ENCODE results near the gene ACVR1.

DNA sequence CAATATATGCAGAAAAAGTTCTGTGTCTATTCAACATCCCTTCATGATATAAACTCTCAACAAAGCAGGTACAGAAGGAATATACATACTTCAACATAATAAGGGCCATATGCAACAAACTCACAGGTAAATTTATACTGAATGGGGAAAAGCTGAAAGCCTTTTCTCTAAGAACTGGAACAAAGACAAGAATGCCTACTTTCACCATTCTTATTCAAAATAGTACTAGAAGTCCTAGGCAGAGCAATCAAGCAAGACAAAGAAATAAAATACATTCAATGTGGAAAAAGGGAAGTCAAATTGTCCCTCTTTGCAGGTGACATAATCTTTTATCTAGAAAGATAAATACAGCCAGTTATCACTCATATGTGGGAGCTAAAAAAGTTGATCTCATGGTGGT, 116.3 kb downstream of the ACVR1 start:
- TF ChIP-seq, protein P1, sequence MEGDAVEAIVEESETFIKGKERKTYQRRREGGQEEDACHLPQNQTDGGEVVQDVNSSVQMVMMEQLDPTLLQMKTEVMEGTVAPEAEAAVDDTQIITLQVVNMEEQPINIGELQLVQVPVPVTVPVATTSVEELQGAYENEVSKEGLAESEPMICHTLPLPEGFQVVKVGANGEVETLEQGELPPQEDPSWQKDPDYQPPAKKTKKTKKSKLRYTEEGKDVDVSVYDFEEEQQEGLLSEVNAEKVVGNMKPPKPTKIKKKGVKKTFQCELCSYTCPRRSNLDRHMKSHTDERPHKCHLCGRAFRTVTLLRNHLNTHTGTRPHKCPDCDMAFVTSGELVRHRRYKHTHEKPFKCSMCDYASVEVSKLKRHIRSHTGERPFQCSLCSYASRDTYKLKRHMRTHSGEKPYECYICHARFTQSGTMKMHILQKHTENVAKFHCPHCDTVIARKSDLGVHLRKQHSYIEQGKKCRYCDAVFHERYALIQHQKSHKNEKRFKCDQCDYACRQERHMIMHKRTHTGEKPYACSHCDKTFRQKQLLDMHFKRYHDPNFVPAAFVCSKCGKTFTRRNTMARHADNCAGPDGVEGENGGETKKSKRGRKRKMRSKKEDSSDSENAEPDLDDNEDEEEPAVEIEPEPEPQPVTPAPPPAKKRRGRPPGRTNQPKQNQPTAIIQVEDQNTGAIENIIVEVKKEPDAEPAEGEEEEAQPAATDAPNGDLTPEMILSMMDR (conservative IDR thresholded peaks at IDR 0.05; ENCODE audit: low read depth, low read length), result no peak
- no peak for TF ChIP-seq EZH2 (IDR thresholded peaks at IDR 0.05; ENCODE audit: borderline replicate concordance, low read depth, low read length, poor library complexity, severe bottlenecking)
